HG02759 (cell line): Measurements from ENCODE around the gene LCN1.
"Not testable (repeated sequence)": the region's sequence is repeated elsewhere in the genome, so short reads cannot be mapped to it uniquely, and the experiment has no call there.

Experiments used
- ATAC-seq: cut with Tn5 transposase; IDR thresholded peaks from one replicate; pipeline ENCODE4 v1.9.1; 2021; ENCODE audit warnings: mild to moderate bottlenecking, moderate library complexity; ENCODE audit not compliant: unreplicated experiment

Gene LCN1

GRCh38 chr9:135504262-135505243 lies 16.7 kb upstream of the LCN1 start:
- no peak for ATAC-seq

- no peak for ATAC-seq
Observed at GRCh38 chr9:135505406-135506187, 15.6 kb upstream of the LCN1 start.

GRCh38 chr9:135506327-135507103 lies 14.7 kb upstream of the LCN1 start:
- no peak for ATAC-seq

DNA sequence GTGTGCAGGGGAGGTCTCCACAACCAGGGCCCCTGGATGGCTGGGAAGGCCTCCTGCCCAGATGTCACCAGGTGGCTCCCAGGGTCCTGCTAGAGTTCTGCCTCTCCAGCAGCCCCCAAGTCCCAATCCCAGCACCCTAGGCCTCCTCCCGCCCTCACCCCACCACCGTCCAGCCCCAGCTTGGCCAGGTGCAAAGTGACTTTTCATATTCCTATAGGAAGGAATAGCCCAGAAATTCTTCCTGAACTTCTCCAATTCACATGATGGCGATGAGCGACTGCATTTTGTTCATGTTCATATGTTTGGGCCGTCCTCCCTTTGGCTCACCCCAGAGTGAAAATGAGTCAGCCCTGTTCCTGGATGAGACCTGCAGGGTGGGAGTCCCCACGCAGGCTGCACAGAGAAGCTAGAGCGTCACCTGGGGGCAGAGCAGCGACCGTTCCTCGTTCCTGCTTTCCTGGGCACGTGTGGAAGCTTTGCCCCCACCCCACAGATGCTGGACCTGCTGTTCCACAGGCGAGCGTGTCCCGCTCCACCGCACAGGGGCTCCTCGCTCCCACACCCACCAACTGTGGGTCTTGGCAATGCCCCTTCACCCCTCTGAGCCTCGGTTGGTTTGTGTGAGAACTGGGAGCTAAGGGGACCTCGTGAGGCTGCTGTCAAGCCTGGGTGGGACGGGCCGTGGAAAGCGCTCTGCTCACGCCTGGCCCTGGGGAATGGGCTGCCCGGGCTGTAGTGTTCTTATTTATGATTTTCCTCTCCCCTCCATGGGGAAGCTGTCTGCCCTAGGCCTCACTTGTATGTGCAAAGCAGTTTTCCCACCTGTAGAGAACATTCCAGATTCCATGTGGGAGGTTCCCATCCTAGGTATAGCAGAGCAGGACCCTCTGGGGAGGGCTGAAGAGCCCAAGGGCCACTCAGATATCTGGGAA lies 13.9 kb upstream of the LCN1 start:
- ATAC-seq = no peak

DNA sequence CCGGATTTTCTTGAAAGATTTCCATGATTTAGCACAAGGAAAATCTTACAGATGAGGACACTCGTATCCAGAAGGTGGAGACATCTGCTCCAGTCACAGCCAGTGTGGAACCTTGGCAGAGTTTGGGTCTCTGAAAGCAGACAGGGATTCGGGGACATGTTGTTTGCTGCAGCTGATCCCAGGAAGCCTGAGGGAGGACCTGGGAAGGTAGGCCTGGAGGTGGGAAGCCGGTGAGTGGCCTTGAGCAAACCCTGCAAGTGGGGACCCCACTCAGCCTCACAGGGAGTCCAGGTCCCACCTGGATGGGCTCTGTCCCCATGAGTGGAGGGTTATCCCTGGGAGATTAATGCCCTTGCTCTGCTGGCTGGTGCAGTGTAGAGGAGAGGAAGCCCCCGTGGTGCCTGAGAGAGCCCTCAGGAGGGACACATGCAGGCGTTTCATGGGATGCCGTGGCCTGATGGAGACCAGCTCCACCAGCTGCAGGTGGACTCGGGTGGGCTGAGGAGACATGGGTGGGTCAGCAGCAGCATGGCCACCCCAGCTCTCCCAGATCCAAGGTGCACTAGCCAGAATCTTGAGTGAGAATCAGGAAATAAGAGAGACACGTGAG lies 12.9 kb upstream of the LCN1 start:
- ATAC-seq = no peak

DNA sequence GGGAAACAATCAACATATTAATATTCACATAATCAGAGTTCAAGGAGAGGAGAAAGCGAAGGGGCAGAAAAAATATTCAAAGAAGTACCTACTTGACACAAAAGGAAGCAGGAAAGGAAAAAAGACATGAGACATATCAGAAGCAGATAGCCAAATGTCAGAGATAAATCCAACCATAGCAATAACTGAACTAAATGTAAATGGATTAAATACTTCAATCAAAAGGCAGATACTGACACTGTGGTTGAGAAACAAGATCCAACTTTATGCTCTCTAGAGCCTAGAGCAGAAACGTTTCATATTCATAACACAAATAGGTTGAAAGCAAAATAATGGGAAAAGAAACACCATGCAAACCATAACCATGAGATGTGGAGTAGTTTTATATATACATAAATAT lies 11.8 kb upstream of the LCN1 start:
- no peak for ATAC-seq

GRCh38 chr9:135512241-135512603 lies 9.0 kb upstream of the LCN1 start:
- no peak for ATAC-seq

GRCh38 chr9:135512904-135513303 lies 8.3 kb upstream of the LCN1 start:
- no peak for ATAC-seq

- no peak for ATAC-seq
Observed at GRCh38 chr9:135513351-135513846, 7.8 kb upstream of the LCN1 start.

DNA sequence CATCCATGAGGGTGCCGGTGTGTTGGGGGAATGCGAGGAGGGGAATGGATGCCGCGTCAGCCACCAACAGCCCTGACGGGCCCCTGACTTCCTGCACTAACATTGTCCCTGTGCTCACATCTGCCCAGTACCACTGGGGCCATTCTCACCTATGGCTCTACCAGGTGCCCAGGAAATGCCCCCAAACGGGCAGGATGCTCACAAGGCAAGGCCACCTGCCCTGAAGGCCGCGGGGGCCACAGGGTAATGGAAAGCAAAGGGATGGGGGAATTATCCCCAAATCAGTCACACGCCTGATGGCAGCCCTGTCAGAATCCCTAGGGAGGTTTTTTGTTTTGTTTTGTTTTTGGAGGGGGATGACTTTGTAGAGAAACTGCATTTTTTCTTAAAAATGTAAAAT lies 7.3 kb upstream of the LCN1 start:
- not testable (repeated sequence) for ATAC-seq

GRCh38 chr9:135514342-135515082 lies 6.7 kb upstream of the LCN1 start:
- ATAC-seq = no peak

- no peak for ATAC-seq
Observed at GRCh38 chr9:135515083-135515951, 5.9 kb upstream of the LCN1 start.

- ATAC-seq = no peak
Observed at GRCh38 chr9:135516132-135516860, 4.9 kb upstream of the LCN1 start.

- ATAC-seq = no peak
Observed at GRCh38 chr9:135517407-135517822, 3.8 kb upstream of the LCN1 start.

DNA sequence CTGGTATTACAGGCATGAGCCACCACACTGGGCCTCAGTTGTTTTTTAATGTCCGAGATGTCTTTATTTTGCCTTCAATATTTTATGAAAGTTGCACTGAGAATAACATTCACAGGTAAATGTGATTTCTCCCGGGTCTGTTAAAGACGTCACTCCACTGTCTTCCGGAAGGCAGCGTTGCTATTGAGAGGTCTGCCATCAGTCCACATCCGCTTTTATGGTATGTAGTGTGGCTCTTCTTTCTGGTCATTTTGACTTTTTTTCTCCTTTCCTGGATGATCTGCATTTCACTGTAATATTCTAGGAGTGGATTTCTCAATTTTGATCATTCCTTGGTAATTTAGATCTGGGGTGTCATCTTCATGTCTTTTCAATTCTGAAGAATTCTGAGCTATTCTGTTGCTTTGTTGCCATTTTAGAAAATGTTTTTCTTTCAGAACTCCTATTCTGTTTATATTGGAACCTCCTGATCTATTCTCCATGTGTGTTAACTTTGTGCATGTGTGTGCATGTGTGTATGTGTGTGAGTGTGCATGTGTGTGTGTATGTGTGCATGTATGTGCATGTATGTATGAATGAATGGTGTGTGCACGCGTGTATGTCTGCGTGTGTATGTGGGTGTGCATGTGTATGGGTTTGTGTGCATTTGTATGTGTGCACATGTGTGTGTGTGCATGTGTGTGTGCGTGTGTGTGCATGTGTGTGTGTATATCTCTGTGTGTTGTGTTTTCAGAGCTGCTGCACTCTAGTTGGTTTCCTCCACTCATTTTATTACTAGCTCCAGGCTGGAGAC lies 1.9 kb upstream of the LCN1 start:
- ATAC-seq = no peak

- ATAC-seq = no peak
Observed at GRCh38 chr9:135521608-135522095, 412 bp downstream of the LCN1 start.
